ENCODE measurements around the gene B4GALT5. TPM values are rescaled to one million over a fixed set of nuclear protein-coding genes. Genes with fewer than 3 reads are reported as not detected.
"Not testable (repeated sequence)": the region's sequence is repeated elsewhere in the genome, so short reads cannot be mapped to it uniquely, and the experiment has no call there.

Gene B4GALT5, protein sequence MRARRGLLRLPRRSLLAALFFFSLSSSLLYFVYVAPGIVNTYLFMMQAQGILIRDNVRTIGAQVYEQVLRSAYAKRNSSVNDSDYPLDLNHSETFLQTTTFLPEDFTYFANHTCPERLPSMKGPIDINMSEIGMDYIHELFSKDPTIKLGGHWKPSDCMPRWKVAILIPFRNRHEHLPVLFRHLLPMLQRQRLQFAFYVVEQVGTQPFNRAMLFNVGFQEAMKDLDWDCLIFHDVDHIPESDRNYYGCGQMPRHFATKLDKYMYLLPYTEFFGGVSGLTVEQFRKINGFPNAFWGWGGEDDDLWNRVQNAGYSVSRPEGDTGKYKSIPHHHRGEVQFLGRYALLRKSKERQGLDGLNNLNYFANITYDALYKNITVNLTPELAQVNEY
- total RNA-seq = 33.1 and 56.3 TPM in 2 replicates

DNA sequence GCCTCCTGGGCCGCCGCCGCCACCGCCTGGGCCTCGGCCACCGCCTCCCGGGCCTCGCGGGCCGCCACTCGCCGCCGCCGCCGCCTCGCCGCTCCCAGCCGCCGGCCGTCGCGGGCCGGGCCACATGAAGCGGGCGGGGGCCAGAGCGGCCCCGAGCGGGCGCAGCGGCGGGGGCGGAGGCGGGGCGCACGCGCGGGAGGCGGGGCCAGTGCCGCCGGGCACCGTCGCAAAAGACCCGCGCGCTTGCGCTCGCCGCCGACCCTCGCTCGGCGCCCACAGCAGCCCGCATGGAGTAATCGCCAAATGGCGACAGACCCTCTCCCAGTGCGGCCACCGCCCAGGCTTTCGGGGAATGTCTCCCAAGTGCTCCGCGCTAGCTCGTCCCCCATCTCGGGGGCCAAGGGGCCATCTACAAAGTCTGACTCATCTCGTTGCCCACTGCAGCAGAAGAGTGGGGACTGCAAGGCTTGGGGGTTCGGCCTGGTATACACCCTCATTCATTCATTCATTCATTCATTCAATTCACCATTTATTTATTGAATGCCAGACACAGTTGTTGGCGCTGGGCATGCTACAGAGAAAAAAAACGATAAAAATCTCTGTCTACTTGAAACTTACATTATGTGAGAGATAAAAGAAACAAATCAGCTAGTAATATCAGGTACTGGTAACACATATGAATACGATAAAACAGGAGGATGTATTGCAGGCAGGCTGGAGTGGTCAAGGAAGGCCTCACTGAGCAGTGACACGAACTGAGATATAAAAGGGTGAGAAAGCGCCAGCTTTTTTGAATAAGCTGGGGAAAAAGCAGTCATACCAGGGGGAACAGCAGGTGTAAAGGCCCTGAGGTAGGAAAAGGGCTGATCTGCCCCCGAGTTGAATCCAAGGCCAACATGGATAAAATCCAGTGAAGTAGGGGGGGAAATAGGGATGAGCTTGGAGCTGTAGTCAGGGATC, at the start of gene B4GALT5:
Gene B4GALT5, minus strand, starts transcription at position 126 of the 960 bp plus-strand sequence. CDS start 188 bp downstream, outside the sequence.
- DNase-seq (ENCODE audit: low read depth in 2 of 2) = peak in 1 of 2 donors; percentile 77

DNA sequence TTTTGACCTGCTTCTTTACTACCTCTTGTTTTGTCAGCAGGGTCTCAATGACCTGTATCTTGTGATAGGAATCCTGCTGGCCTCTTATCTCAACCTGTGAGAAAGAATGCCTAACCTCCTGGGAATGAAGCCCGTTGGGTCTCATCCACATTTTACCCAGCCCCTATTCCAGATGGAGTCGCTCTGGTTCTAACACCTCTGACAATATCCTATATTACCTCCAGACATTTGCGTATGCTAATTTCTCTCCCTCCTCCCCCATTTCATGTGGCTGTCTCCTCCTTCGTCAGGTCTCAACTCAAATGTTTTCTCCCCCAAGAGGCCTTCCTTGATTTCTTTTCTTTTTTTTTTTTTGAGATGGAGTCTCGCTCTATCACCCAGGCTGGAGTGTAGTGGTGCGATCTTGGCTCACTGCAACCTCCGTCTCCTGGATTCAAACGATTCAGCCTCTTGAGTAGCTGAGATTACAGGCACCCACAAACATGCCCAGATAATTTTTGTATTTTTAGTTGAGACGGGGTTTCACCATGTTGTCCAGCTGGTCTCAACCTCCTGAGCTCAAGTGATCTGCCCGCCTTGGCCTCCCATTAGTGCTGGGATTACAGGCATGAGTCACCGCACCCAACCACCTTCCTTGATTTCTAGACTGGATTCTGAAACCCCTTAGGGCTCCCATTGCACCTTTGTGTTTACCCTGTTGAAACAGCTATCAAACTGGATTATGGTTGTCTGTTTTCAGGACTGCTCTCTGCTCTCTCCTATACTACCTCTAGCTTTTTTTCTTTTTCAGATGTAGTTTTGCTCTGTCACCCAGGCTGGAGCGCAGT, 49.5 kb upstream of the B4GALT5 start:
- no peak for DNase-seq (ENCODE audit: low read depth in 2 of 2)

DNA sequence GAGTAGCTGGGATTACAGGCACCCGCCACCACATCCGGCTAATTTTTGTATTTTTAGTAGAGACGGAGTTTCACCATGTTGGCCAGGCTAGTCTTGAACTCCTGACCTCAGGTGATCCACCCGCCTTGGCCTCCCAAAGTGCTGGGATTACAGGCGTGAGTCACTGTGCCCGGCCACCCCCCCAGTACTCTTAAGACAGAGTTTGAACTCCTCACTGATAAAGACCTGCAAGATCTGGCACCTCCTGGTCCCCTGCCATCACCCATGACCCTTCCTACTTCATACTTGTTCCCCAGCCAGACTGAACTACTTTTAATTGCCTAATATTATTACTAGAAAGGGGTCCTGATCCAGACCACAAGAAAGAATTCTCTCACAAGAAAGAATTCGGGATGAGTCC, 48.2 kb upstream of the B4GALT5 start:
- DNase-seq (ENCODE audit: low read depth in 2 of 2) = not testable (repeated sequence)

DNA sequence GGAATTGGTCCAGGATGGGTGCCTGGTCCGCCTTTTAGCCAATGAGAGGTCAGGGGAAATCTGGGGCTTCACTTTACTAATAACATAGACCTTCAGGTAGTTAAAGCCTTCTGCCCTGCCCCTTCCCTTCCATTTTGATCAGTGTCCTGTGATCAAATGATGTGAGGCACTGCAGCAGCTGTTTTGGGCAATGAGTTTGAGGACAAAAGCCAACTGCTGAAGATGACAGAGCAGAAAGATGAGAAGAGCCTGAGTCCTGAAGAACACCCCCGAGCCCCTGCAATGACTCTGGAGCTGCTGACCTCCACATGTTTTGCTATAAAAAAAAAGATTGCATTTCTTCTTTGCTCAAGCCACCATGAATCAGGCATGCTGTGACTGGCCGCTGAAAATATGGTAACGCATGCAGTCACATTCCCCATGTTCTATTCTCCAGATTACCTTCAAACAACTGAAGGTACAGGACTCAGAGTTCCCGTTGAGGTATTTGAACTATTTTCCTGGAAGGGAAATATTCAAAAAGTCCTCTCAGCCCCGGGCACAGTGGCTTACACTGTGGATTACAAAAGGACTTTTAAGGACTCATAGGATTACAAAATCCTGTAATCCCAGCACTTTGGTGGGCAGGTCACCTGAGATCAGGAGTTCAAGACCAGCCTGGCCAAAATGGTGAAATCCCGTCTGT, 45.7 kb upstream of the B4GALT5 start:
- DNase-seq (ENCODE audit: low read depth in 2 of 2) = no peak

DNA sequence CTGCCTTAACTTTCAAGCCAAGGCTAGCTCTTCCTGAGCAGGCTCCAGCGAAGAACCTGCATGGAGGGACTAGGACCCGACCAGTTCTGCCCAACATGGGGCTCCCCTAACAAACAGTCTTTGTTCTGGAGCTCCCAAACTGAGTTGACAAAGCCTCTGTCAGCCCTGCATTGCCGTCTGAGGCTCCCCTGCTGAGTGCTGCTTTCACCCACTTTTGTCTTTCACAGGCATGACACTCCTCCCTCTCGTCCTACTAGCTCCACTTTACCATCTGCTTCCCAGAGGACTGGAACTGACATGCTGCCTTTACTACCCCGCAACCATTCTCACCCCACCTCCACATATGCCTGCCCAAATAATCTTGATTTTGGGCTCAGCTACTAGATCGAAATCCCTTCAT, 45.1 kb upstream of the B4GALT5 start:
- no peak for DNase-seq (ENCODE audit: low read depth in 2 of 2)

DNA sequence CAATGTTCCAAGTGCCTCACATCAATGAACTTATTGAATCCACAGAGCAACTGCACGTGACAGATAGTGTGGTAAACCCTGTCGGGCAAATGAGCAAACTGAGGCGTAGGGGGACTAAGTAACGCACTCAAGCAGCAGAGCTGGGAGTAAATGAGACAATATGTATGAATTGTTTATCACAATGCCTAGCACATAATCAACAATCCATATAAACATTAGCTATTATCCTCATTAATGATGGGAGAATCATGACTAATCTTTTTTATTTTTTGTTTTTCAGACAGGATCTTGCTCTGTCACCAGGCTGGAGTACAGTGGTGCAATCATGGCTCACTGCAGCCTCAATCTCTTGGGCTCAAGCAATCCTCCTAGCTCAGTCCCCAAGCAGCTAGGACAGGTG, 43.9 kb upstream of the B4GALT5 start:
- DNase-seq (ENCODE audit: low read depth in 2 of 2) = no peak

DNA sequence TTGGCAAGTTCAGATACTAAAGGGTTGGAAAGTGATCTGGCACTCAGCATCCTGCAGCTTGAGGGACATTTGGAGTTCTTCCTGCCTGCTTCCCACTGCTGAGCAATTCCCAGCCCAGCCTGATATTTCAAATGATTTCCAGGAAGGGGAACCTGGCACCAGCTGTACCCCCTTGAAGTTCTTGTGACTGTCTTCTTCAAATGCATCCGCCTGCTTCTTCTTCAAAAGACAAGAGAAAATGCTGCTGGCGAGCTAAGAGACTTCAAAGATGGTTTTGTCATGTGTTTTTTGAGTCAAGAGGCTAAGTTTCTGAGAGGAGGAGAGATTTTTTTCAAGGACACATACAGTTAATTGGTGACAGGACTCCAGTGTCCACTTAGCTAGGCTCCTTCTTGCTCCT, 42.6 kb upstream of the B4GALT5 start:
- no peak for DNase-seq (ENCODE audit: low read depth in 2 of 2)

DNA sequence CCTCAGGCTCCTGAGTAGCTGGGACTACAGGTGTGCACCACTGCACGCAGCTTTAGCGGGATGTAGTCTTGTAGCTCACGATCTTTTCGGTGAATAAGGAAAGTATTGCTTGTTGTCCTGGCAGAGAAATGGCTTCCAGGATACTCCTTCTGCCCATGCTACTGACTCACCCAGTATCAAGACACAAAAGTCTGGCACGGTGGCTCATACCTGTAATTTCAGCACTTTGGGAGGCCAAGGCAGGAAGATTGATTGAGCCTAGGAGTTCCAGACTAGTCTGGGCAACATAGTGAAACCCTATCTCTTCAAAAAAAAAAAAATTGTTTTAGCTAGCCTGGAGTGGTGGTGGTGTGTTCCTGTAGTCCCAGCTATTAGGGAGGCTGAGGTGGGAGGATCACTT, 40.9 kb upstream of the B4GALT5 start:
- DNase-seq (ENCODE audit: low read depth in 2 of 2) = no peak

DNA sequence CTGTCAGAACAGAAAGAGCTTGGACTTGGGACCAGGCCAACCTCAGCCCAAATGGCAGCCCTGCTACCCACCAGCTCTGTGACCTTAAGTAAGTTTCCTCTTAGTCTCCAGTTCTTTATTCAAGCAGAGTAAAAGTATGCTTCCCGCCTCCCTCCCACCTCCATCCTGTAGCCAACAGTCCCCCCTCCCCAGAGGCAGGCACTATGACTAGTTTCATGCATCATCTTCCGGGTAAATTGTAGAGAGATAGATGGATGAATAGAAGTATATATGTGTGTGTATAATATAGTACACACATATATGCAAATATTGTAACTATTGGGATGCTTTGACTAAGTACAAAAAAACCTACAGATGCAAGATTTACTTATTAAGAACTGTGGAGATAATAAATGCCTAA, 39.5 kb upstream of the B4GALT5 start:
- peak in 1 of 2 donors; percentile 43 for DNase-seq (ENCODE audit: low read depth in 2 of 2)

DNA sequence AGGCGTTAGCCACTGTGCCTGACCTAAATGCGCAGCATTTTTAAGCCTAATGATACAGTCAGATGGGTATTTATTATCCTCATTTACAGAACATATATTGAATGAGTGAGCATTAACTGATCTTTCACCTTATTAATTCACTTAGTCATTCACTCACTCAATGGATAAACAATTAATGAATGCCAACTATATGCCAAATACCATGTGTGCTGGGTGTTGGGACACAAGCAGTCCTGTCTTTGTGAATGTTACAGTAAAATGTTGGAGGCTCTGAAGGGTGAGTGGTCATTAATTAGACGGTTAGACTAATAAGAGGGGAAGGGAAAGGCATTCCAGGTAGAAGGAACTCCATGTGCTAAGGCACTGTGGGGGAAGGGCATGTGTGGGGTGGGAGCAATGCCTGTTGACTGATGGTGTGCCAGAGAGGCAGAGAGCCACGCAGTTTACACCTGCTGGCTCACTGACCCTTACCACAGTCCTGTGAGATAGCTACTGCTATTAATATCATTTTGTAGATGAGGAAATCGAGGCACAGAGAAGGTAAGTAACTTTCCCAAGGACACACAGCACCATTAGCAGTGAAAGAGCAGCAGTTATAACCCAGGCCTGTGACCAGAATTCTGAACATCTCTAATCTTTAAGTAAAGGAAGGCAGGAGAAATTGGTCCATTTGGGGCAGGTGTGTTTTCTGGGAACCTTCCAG, 38.7 kb upstream of the B4GALT5 start:
- no peak for DNase-seq (ENCODE audit: low read depth in 2 of 2)

DNA sequence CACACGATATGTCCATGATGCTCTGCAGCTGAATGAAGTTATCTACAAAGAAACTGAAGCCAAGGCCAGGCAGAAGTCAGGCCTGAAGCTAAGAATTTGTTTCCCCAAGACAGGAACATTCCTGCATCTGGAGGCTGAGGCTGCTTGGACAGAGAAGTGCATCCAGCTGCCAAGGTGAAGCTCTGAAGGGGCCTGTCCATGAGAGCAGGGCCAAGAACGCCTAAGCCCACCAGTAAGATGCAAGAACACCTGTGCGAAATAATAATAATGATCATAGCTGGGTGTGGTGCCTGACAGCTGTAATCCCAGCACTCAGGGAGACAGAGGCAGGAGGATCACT, 37.7 kb upstream of the B4GALT5 start:
- DNase-seq (ENCODE audit: low read depth in 2 of 2) = no peak

DNA sequence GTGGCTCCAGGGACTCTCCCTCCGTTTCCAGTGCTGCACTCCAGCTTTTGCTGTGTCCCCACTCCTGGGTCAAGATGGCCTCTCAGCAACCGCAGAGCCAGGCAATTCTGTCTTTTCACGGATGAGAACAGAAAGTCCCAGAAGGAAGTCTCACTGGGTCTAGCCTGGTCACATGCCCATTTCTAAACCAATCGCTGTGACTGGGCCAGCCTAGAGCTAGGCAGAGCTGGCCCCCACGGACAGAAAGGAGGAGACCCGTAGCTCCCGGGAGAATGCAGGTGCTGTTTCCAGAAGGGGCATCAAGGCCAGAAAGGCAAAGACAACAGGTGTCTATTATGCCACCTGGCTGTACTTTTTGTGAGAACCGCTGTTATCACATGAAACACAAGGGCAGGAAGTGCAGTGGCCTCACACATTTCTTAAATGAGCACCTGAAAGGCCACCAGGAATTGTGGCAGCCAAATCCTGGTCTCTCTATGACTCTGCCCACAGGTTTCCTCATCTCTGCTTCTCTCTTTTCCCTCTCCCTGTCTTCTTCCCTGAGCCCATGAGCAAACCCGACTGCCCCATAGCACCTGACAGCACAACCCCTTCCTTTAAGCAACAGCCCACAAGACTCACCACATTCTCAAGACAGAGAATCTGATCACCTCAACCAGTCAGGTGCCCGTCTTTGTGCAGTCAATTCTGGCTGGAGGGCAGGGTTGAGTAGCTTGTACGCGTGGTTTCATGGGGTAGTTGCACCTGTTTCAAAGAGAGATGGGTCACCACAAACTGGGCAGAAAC, 37.1 kb upstream of the B4GALT5 start:
- no peak for DNase-seq (ENCODE audit: low read depth in 2 of 2)

DNA sequence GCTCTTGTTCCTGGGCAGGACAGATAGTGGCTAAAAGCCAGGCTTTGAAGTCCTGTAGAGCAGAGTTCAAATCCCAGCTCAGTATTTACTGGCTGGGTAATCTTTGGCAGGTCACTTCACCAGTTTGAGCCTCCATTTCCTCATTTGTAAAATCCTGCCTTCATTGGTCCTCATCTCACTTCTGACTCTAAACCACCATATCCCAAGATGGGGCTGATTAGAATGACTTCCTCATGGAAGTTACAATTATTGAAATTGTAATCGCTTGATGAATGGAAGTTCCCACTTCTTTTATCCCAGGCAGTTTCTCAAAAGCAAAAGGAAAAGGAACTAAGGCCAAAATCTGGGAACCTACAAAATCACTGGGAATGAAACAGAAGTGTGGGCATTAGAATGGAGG, 35.9 kb upstream of the B4GALT5 start:
- no peak for DNase-seq (ENCODE audit: low read depth in 2 of 2)

DNA sequence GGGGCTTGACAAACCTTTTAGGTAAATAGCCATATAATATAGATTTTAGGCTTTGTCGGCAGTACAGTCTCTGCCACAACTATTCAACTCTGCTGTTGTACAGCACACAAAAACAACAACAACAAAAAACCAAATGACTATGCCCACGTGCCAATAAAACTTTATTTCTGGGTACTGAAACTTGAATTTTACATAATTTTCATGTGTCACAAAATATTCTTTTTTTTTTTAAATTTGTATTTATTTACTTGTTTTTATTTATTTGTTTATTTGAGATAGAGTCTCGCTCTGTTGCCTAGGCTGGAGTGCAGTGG, 34.8 kb upstream of the B4GALT5 start:
- no peak for DNase-seq (ENCODE audit: low read depth in 2 of 2)

DNA sequence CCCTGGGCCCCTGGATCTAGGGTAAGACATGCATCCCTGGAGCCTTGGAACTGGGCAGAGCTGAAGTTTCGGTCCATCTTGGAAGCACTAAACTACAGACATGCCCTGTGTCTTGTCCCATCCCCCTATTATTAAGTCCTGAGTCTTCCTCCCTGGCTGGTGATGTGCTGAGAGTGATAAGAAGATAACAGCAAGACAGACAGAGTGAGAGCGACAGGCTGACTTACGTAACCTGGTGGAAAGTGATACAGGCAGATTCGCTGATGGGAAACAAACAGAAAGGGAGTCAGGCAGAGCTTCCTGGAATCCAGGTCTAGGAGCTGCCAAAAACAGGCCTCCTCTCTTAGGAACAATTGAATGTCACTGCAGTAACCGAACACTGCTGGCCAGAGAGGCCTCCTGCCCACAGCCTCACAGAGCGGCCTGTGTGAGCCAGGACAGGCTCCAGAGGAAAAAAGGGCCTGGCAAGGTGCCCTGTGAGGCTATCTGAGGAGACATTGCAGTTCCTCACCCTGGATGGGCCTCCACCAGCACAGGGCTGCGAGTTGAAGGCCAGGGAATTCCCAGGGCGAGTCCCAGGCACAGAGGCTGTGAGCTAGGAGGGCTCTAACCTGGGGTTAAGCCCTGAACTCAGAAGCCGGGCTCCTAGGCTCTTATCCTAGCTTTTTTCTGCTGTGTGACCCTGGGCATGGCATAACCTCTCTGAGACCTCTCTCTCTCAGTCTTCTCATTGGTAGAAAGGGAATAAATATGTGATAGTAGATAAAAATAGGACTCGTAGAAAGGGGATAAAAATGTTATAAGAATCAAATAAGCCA, 34.2 kb upstream of the B4GALT5 start:
- peak; percentile 85 to 94 for DNase-seq (ENCODE audit: low read depth in 2 of 2)

DNA sequence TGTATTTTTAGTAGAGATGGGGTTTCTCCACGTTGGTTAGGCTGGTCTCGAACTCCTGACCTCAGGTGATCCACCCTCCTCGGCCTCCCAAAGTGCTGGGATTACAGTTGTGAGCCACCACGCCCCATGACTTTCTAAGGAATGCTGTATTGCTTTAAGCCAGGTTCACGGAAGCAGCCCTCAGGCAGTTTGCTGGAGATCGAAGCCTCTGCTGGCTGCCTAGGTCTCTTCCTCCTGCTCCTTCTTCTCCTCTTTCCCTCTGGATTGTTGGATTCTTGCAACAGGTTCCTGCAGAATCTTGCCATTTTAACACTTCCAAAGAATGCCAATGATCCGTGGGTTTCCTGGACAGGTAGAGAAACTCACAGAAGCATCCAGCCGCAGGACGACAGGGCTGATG, 29.3 kb upstream of the B4GALT5 start:
- DNase-seq (ENCODE audit: low read depth in 2 of 2) = no peak

DNA sequence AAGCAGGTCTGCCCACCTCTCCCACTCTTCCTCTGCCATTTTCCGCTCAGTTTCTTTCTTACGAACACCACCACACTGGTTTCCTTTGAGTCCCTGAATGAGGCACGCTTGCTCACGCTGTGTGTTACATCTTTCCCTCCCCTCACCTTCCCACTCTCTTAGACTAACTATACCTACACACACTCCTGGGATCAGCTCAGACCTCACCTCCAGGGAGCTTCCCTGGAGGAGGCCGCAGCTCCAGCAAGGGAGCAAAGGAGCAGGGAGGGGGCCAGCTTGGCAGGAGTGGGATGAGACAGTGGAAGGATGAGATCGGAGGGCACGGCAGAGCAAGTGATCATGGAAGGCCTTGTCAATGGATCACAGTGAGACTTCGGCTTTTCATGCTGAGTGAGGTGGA, 28.3 kb upstream of the B4GALT5 start:
- DNase-seq (ENCODE audit: low read depth in 2 of 2) = no peak

DNA sequence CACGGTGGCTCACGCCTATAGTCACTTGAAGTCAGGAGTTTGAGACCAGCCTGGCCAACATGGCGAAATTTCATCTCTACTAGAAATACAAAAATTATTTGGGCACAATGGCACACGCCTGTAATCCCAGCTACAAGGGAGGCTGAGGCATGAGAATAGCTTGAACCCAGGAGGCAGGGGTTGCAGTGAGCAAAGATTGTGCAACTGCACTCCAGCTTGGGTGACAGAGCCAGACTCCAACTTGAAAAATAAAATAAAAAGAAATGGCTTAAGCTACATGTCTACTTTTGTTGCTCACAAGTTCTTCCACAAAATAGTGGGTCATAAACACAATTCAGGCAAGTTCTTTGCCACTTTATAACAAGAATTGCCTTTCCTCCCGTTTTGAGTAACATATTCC, 27.1 kb upstream of the B4GALT5 start:
- no peak for DNase-seq (ENCODE audit: low read depth in 2 of 2)

DNA sequence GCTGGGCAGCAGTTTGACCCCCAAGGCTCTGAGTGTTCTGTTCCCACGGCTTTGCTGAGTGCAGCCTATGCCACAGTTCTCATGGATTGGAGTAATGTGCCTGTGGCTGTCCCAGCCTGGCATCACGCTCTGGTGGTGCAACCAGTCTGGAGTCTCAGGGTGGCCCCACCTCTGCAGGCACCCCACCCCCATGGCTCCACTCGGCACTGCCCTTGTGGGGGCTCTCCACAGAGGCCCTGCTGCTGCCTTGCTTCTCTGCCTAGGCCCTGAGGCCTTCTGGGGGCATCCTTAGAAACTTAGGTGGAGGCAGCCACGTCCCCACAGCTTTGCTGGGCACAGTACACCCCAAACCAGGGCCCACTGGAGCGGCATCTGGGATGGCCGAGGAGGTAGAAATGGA, 25.4 kb upstream of the B4GALT5 start:
- no peak for DNase-seq (ENCODE audit: low read depth in 2 of 2)
